ENCODE data around the gene TSEN2. TPM values are rescaled to one million over a fixed set of nuclear protein-coding genes. Genes with fewer than 3 reads are reported as not detected.
A peak's percentile ranks its signal among the peaks of the same experiment; 100 is the strongest.

TSEN2 gene
- total and polyA plus RNA-seq, 2 of the 4 experiments (the other 2 are of a cell fraction) = 9.5 to 14.2 TPM

- ATAC-seq (ENCODE audit: low read depth) = peak; percentile 29; the same call in 1 of the 2 replicates
- no peak overlapping the region for H2BK120ac ChIP-seq (ENCODE audit: low read depth, low read length)
- no peak overlapping the region for H3K14ac ChIP-seq (replicated peaks; ENCODE audit: low read depth, low read length)
These were observed 34.2 kb downstream of the TSEN2 start for GRCh38 chr3:12518261-12519028.

More at GRCh38 chr3:12518261-12519028, 34.2 kb downstream of the TSEN2 start:
- dilution Hi-C loops (cut with HindIII; ENCODE audit: low sequenced_read_pairs, unreplicated experiment) (no loop called here), in situ Hi-C loops (cut with MboI; ENCODE audit: low sequenced_read_pairs) (no loop called here), intact Hi-C loops (cut with micrococcal nuclease) (no loop called here)
- H3K27ac ChIP-seq (ENCODE audit: insufficient read depth, low read length) = no peak overlapping the region
- H2BK5ac ChIP-seq (ENCODE audit: low read depth, low read length, poor library complexity, severe bottlenecking) = no peak overlapping the region
- no peak overlapping the region for H2AFZ ChIP-seq (replicated peaks; ENCODE audit: low read length, poor library complexity)
- WGBS, 2 experiments (ENCODE audit: extremely low coverage in 2 of 2, insufficient read length in 1 of 2) = no CpG with 5 or more reads among the region's 6 CpGs
- no peaks in the 10 kb centered on the region for H3K27me3 ChIP-seq (ENCODE audit: control insufficient read depth, insufficient read depth, low read length)
- H3K23ac ChIP-seq (ENCODE audit: low read depth, low read length) = no peak overlapping the region
- no peaks in the 10 kb centered on the region for H3K9me3 ChIP-seq (ENCODE audit: control insufficient read depth, insufficient read depth, low read length)
- H4K5ac ChIP-seq (ENCODE audit: low read depth, low read length) = no peak overlapping the region
- peaks cover 2% of the 10 kb centered on the region; the same call in 1 of the 2 replicates for H3K4me1 ChIP-seq (ENCODE audit: control insufficient read depth, insufficient read depth, low read length)
- ChIA-PET CTCF (interaction anchor here (1.1 kb wide), 1 partner anchor 387 kb away, joined by 3 read pairs; no protein-coding TSS in a partner anchor), POLR2A (ENCODE audit: unreplicated experiment) (no interaction called here)
- no peaks in the 10 kb centered on the region for H3K9me1 ChIP-seq (ENCODE audit: insufficient read depth, low read length)
- H3K4ac ChIP-seq (ENCODE audit: low read depth, low read length) = no peak overlapping the region
- no peak overlapping the region for H4K91ac ChIP-seq (ENCODE audit: insufficient read depth, low read depth, low read length)
- no peaks in the 10 kb centered on the region for H4K20me1 ChIP-seq (ENCODE audit: insufficient read depth, low read length)
- H3K4me3 ChIP-seq (ENCODE audit: insufficient read depth, low read depth, low read length) = no peak overlapping the region
- no peak overlapping the region for H3K56ac ChIP-seq (ENCODE audit: extremely low read depth, insufficient read depth, low read length)
- H2AK5ac ChIP-seq (ENCODE audit: low read depth, low read length) = no peak overlapping the region
- BruUV-seq (replicated peaks) = no TSS peak
- no peak for TF ChIP-seq RAD21 (IDR thresholded peaks at IDR 0.05; ENCODE audit: low read length)
- TF ChIP-seq RFX5 (IDR thresholded peaks at IDR 0.05; ENCODE audit: low read depth, low read length) = no peak
- no peak for TF ChIP-seq USF2 (IDR thresholded peaks at IDR 0.05; ENCODE audit: low read depth, low read length)
- no peak for TF ChIP-seq MAFK (IDR thresholded peaks at IDR 0.05; ENCODE audit: low read depth, low read length)
- TF ChIP-seq MXI1 (IDR thresholded peaks at IDR 0.05; ENCODE audit: borderline replicate concordance, low read depth, low read length) = no peak
- no peak for TF ChIP-seq MAZ (IDR thresholded peaks at IDR 0.05; ENCODE audit: borderline replicate concordance, low read depth, low read length)
- no peak for TF ChIP-seq NFE2L2 (IDR thresholded peaks at IDR 0.05; ENCODE audit: low read depth, low read length)
- no peak for TF ChIP-seq POLR2A (IDR thresholded peaks at IDR 0.05; ENCODE audit: low read depth, low read length)
- TF ChIP-seq CHD1 (IDR thresholded peaks at IDR 0.05; ENCODE audit: low read depth, low read length) = no peak
- no peak for TF ChIP-seq CTCF (conservative IDR thresholded peaks at IDR 0.05; ENCODE audit: low read depth, low read length)
- no peak for TF ChIP-seq RCOR1 (IDR thresholded peaks at IDR 0.05; ENCODE audit: insufficient replicate concordance, low read length)
- TF ChIP-seq FOS (IDR thresholded peaks at IDR 0.05; ENCODE audit: low read depth, low read length) = no peak
- no peak overlapping the region for H4K8ac ChIP-seq (ENCODE audit: low read depth in 2 of 2, low read length in 2 of 2)
- peaks cover 2% of the 10 kb centered on the region; the same call in 1 of the 2 replicates for H3K36me3 ChIP-seq (ENCODE audit: control insufficient read depth, insufficient read depth, low read length)
- H3K18ac ChIP-seq (ENCODE audit: low read depth, low read length) = no peak overlapping the region
- no peak overlapping the region for H2BK15ac ChIP-seq (ENCODE audit: low read depth, low read length)
- DNase-seq = no peak
- no peak overlapping the region for H3K9ac ChIP-seq (ENCODE audit: low read depth, low read length)
- H3K4me2 ChIP-seq (ENCODE audit: low read depth, low read length) = no peak overlapping the region
- H2AK9ac ChIP-seq (replicated peaks; ENCODE audit: low read depth, low read length, poor library complexity) = no peak overlapping the region
- H2BK20ac ChIP-seq (ENCODE audit: low read depth, low read length) = no peak overlapping the region
- H3K79me1 ChIP-seq (ENCODE audit: low read depth in 1 of 2, low read length in 2 of 2) = no peaks in the 10 kb centered on the region

Measured in IMR-90 (cell line).